ENCODE results near the gene ATP2A3. TPM values are rescaled to one million over a fixed set of nuclear protein-coding genes. Genes with fewer than 3 reads are reported as not detected.

Gene ATP2A3
- total RNA-seq, 1 experiment from 2014 or later = 4.4 TPM

GRCh38 chr17:3980381-3981014 is 16.3 kb upstream of the ATP2A3 start:
- POLR2A ChIA-PET (ENCODE audit: unreplicated experiment) = no interaction called here
- H3K4me2 ChIP-seq = no peak overlapping the region
- no peak for DNase-seq
- no TSS peak for BruUV-seq (replicated peaks)
- no peak overlapping the region for H3K4me3 ChIP-seq
- no peak overlapping the region for H3K27ac ChIP-seq
- H3K9me3 ChIP-seq (ENCODE audit: insufficient read depth, low read depth) = no peaks in the 10 kb centered on the region
- no peaks in the 10 kb centered on the region for H3F3A ChIP-seq (ENCODE audit: insufficient read depth, low read depth)
- no peaks in the 10 kb centered on the region for H3K4me1 ChIP-seq (replicated peaks; ENCODE audit: insufficient read depth)
- TF ChIP-seq, protein P1, sequence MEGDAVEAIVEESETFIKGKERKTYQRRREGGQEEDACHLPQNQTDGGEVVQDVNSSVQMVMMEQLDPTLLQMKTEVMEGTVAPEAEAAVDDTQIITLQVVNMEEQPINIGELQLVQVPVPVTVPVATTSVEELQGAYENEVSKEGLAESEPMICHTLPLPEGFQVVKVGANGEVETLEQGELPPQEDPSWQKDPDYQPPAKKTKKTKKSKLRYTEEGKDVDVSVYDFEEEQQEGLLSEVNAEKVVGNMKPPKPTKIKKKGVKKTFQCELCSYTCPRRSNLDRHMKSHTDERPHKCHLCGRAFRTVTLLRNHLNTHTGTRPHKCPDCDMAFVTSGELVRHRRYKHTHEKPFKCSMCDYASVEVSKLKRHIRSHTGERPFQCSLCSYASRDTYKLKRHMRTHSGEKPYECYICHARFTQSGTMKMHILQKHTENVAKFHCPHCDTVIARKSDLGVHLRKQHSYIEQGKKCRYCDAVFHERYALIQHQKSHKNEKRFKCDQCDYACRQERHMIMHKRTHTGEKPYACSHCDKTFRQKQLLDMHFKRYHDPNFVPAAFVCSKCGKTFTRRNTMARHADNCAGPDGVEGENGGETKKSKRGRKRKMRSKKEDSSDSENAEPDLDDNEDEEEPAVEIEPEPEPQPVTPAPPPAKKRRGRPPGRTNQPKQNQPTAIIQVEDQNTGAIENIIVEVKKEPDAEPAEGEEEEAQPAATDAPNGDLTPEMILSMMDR (conservative IDR thresholded peaks at IDR 0.05) = no peak
- no peak for TF ChIP-seq EZH2 (IDR thresholded peaks at IDR 0.05; ENCODE audit: low read depth)
- no peaks in the 10 kb centered on the region for H3K79me2 ChIP-seq (ENCODE audit: low read depth)
- H3K9me2 ChIP-seq (ENCODE audit: insufficient read depth) = no peaks in the 10 kb centered on the region
- H4K20me1 ChIP-seq (ENCODE audit: insufficient read depth) = no peaks in the 10 kb centered on the region
- no peak overlapping the region for H2AFZ ChIP-seq
- CTCF ChIA-PET = interaction anchor here (0.6 kb wide), 1 partner anchor 230 kb away, joined by 3 read pairs; no protein-coding TSS in a partner anchor
- peaks cover 2% of the 10 kb centered on the region; the same call in 1 of the 2 replicates for H3K27me3 ChIP-seq (ENCODE audit: insufficient read depth, low read depth)
- no peaks in the 10 kb centered on the region for H3K36me3 ChIP-seq (ENCODE audit: low read depth)
- intact Hi-C loops (cut with micrococcal nuclease; ENCODE audit: unreplicated experiment) = no loop called here

DNA sequence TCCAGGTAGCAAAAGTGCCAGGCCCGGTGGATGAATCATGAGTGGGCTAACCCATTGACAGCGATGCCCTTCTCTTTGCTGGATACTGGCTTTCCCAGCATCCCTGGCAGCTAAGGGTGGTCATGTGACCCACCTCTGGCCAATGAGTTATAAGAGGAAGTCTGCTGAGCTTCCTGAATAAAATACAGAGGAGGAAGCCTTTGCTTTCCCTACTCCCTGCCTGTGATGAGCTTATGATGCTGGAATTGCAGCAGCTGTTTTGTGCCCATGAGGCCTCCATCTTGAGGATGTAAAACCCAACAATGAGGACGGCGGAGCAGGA is 15.0 kb upstream of the ATP2A3 start:
- ChIA-PET POLR2A (ENCODE audit: unreplicated experiment) (interaction anchor here (1.1 kb wide), 1 partner anchor 14 kb away, joined by 4 read pairs; no protein-coding TSS in a partner anchor), CTCF (no interaction called here)
- Histone ChIP-seq H3K36me3 (ENCODE audit: low read depth) (no peaks in the 10 kb centered on the region), H3K27ac (no peak overlapping the region), H3K4me3 (no peak overlapping the region), H3K4me2 (no peak overlapping the region), H3F3A (ENCODE audit: insufficient read depth, low read depth) (no peaks in the 10 kb centered on the region), H3K27me3 (ENCODE audit: insufficient read depth, low read depth) (no peaks in the 10 kb centered on the region), H3K9me2 (ENCODE audit: insufficient read depth) (no peaks in the 10 kb centered on the region), H3K4me1 (replicated peaks; ENCODE audit: insufficient read depth) (no peaks in the 10 kb centered on the region), H4K20me1 (ENCODE audit: insufficient read depth) (no peaks in the 10 kb centered on the region), H3K9me3 (ENCODE audit: insufficient read depth, low read depth) (peaks cover 6% of the 10 kb centered on the region), H3K79me2 (ENCODE audit: low read depth) (no peaks in the 10 kb centered on the region), H2AFZ (no peak overlapping the region)
- no TSS peak for BruUV-seq (replicated peaks)
- no peak for DNase-seq
- intact Hi-C loops (cut with micrococcal nuclease; ENCODE audit: unreplicated experiment) = no loop called here
- no peak for TF ChIP-seq EZH2 (IDR thresholded peaks at IDR 0.05; ENCODE audit: low read depth)
- TF ChIP-seq, protein P1 (conservative IDR thresholded peaks at IDR 0.05) = no peak

GRCh38 chr17:3978421-3979289 is 14.4 kb upstream of the ATP2A3 start:
- H3K9me2 ChIP-seq (ENCODE audit: insufficient read depth) = no peaks in the 10 kb centered on the region
- H3K9me3 ChIP-seq (ENCODE audit: insufficient read depth, low read depth) = peaks cover 6% of the 10 kb centered on the region
- no TSS peak for BruUV-seq (replicated peaks)
- H3K36me3 ChIP-seq (ENCODE audit: low read depth) = no peaks in the 10 kb centered on the region
- H4K20me1 ChIP-seq (ENCODE audit: insufficient read depth) = no peaks in the 10 kb centered on the region
- no peaks in the 10 kb centered on the region for H3K79me2 ChIP-seq (ENCODE audit: low read depth)
- no peaks in the 10 kb centered on the region for H3K4me1 ChIP-seq (replicated peaks; ENCODE audit: insufficient read depth)
- no peak overlapping the region for H3K4me2 ChIP-seq
- no peak overlapping the region for H2AFZ ChIP-seq
- no peak overlapping the region for H3K27ac ChIP-seq
- CTCF ChIA-PET = no interaction called here
- no peak for DNase-seq
- intact Hi-C loops (cut with micrococcal nuclease; ENCODE audit: unreplicated experiment) = no loop called here
- no peaks in the 10 kb centered on the region for H3K27me3 ChIP-seq (ENCODE audit: insufficient read depth, low read depth)
- POLR2A ChIA-PET (ENCODE audit: unreplicated experiment) = interaction anchor here (1.1 kb wide), 1 partner anchor 13 kb away, joined by 4 read pairs; no protein-coding TSS in a partner anchor
- TF ChIP-seq, protein P1 (conservative IDR thresholded peaks at IDR 0.05) = no peak
- no peak for TF ChIP-seq EZH2 (IDR thresholded peaks at IDR 0.05; ENCODE audit: low read depth)
- H3K4me3 ChIP-seq = no peak overlapping the region
- H3F3A ChIP-seq (ENCODE audit: insufficient read depth, low read depth) = no peaks in the 10 kb centered on the region
